GM11168 (cell line): ENCODE data around the gene HYDIN.

ENCODE experiments used
- in situ Hi-C: fragments of 300-500 bp; cut with MboI; formaldehyde crosslinking; loops from one replicate; pipeline ENCODE4 v1.12.0; 2022; ENCODE audit warnings: low sequenced_read_pairs; ENCODE audit not compliant: unreplicated experiment

Gene HYDIN

DNA sequence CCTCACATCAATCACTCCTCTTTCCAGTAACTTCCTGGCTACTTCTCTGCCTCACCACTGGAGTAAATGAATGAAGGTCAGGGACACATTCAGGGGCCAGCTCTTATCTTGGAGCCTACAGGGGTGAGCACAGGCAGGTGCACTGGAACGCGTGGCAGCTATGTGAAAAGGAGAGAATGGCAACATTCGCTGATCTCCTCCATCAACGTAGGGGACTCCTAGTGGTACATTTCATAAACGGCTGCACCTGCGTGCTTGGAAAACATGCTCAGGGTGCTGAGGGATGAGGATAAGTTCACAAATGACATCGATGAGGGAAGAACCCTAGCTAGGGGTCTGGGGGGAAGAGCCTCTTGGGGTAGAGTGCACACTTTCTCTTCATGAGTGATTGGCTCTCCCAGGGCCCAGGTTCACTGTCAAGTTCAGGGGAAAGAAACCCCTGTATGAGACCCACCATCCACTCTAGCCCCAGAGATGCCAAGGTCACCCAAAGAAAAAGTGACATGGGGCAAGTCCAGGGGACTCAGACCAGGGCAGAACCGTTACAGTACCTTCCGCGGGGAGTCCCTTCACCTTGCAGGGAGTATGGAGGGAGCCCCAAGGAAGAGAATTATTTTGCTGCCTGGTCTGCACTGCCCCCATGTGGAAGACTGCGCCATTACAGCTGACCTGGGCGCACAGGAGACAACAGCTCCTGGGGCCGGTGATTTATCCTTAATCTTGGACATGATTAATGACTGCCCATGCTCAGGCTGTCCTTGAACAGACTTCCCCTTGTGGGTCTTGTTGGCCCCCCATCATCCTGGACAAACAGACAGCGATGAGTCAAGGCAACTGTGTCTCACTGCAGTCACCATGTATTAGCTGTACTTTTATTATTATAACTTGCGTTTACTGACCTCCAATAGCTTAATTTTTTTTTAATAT is 459.6 kb downstream of the HYDIN start:
- in situ Hi-C loops = no loop called here

DNA sequence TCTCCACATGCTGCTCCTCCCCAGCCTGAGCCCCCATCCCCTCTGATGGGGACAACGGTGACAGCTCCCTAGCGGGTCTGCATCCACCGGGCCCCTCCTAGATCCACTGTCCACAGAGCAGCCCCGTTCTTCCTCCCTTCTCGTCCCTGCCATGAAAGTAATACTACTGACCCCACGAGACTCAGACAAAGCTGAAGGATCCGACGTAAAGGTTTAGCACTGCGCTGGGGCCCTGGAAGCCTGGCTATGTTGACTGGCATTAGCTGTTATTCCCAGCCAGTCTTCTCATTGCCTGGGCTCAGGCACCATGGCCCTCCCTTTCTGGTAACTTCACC is 460.3 kb downstream of the HYDIN start:
- in situ Hi-C loops = no loop called here

DNA sequence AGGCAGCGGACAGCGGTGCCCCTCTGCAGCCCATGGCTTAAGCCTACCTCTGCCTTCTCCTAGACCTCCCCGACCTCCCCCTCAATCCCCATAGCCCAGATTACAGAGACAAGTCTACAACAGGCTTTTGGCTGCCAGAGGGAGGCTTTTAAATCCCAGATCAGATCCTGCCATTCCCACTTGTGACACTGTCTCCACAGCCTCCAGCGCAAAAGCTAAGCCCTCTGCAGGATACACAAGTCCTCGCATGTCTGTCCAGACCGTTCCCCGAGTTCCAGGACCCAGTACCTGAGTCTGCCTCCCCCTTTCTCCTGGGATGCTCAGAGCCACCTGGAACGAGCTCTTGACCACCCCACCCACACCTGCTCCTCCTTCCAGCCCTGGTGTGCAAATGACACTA is 460.8 kb downstream of the HYDIN start:
- in situ Hi-C loops = no loop called here

DNA sequence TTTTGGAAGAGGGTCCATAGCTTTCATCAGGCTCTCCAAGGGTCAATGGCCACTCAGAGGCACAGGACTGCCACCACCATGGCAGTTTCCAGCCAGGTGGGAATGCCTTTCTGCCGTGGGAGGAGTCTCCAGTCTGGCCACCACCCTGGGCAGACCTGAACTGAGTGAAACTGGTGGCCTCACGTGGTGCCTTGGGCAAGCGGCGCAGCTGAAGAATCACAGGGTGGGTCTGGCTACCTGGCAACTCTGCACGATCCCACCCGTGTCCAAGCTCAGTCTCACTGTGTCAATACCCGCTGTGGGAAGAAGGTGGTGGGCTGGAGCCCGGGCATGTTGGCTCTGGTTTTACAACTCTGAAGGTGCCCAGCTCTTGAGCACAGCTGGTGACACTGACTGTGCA is 461.4 kb downstream of the HYDIN start:
- in situ Hi-C loops = no loop called here

DNA sequence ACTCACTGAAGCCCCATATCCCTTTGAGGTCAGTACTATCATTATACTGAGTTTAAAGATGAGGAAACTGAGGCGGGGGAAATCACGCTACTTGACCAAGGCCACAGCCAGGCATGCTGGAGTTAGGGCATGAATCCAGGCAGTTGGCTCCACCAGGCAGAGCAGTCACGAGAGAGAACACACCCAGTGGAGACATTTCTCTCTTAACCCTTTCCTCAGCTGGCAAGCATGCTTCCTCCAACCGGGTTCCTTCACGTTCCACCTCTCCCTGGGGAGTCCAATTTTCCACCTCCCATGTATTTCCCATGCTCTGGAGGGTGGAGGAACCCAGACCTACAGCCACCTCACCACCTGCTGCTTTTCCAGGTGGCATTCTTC is 462.3 kb downstream of the HYDIN start:
- in situ Hi-C loops = no loop called here

DNA sequence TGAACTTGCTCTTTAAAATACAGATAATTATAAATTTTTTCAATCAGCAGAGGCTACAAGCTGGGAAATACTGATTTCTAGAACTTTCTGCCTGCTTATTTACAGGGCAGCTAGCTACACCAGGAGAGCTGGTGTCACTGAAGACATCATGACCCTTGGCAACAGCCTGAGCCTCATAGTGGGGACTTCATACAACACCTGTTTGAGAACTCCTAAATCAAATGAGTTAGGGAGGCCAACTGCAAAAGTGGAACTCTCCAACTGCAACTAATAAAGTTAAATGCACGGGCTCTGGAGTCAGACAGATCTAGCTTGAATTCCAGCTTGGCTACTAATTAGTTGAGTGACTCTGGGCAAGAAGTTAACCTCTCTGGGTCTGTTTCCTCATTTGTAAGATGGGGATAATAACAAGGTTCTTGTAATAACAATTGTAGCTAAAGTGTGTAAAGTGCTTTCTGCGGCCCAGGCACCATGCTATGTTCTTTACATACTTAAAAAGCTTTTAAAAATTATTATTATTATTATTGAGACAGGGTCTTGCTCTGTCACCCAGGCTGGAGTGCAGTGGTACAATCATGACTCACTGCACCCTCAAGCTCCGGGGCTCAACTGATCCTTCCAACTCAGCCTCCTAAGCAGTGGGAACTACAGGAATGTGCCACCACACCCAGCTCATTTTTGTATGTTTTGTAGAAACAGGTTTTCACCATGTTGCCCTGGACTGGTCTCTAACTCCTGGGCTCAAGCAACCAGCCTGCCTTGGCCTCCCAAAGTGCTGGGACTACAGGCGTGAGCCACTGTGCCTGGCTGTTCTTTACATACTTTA is 462.9 kb downstream of the HYDIN start:
- in situ Hi-C loops = no loop called here

DNA sequence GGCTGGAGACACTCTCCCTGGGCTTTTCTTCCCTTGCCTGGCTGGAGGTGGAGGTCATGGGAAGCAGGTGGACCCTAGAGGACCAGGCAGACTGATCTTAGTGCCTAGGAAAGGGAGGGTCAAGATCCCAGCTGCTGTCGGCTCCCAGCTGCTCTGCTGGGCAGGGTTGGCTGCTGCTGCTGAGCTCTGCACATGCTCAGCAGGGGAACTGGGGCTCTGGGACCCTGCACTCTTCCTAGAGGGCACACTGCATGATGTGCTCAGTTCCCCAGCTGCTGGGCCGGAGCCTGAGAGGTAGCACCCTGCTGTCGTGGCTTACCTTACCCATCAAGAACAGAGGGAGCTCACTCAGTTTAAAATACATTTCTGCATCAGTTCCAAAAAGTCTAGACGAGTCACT is 463.9 kb downstream of the HYDIN start:
- in situ Hi-C loops = no loop called here

DNA sequence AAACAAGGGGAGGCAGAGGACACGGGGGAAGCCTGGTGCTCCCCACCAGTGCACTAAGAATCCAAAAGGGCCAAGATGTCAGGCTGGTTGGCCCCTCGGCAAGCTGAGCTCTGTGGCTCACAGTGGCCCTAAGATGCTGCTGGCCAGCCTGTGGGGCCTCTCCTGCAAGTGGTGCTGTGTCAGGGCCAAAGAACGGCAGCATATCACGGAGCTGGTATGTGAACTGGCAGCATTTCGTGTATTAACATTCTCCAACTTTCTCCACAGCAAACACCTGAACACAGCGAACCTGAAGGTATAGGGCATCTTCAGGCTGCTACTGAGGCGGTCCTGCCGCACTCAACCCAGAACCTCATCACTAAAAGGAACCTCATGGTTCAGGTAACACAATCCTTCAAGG is 464.3 kb downstream of the HYDIN start:
- in situ Hi-C loops = no loop called here

DNA sequence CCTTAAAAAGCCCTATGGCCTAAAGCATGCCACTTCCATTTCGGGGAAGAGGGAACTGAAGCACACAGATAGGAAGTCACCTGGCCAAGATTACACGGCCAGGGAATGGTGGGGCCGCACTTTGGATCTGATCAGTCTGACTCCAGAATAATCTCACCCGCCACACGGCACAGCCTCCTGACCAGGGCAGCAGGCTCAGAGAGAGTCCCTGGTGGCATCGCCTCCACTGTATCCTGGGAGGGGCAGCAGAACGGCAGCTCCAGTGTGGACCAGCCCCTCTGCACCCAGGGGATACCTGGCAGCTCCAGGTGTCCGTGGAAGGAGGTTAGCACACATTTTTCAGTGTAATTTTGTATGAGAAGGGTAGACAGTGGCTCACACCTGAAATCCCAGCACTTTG is 465.0 kb downstream of the HYDIN start:
- in situ Hi-C loops = no loop called here

DNA sequence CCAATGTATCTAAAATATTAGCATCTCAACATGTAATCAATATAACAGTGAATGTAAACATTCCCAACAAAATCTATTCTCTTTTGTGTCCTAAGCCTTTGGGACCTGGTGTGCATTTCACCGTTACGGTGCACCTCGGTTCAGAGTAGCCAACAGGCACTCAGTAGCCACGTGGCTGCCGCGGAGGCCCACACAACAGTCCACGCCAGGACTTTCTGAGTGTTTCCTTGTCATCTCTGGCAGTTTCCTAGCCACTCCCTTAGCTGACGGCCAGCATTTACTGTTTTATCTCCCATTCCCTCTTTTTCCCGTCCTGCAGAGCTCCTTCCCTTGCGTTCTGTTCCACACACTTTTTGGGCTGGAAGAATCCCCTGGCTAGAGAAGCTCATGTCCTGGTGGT is 465.9 kb downstream of the HYDIN start:
- in situ Hi-C loops = no loop called here

DNA sequence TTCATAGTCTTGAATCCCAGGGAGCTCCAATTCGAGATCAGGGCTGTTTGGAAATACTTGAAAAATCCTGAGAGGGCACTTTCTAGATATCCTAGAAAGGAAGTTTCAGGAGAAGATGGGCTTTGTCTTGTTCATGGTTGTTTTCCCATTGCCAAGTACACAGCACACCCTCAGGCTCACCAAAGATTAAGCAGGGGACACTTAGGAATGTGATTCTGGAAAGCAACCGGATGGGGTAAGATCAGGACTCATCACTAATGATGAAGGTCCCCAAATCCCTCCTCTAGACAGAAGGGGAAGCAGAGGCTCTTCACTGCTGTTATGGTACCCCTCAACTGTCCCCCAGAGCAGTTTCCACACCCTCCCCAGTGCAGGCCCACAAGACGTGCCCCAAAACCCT is 470.3 kb downstream of the HYDIN start:
- in situ Hi-C loops = no loop called here

DNA sequence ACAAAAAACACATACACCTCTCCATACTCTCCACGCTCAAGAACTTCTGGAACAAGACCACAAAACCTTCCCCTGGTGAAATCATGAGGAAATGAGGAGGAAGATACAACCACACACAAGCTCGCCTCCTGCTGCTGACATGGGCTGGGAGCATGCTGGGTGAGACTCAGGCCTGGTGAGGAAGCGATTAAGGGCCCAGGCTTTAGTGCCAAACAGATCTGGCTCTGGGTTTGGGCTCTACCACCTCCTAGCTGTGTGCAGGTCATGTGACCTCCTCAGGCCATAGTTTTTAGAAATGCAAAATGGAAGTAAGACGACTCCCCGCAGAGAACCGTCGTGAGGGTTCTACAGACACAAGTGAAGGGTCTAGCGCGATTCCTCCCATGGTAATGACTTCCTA is 470.9 kb downstream of the HYDIN start:
- in situ Hi-C loops = no loop called here

DNA sequence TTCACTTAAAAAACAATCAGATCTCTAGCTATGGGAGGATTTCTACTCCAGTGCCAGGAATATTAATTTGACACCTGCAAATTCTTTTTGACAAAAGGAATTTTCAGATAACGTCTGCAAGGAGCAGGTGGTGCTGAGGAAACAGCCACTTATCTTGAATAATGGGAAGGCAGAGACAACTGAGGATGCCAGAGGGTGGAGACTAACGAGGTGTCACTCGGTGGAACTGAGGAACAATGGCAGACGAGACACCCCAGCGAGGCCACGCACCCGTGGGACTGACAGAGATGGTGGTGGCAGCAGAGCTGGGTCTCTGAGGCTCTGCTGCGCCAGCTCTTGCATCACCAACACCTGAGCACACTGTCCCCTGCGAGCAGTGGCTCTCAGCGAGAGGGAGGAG is 471.7 kb downstream of the HYDIN start:
- in situ Hi-C loops = no loop called here
